ENCODE measurements around the gene MCC.

MCC gene

DNA sequence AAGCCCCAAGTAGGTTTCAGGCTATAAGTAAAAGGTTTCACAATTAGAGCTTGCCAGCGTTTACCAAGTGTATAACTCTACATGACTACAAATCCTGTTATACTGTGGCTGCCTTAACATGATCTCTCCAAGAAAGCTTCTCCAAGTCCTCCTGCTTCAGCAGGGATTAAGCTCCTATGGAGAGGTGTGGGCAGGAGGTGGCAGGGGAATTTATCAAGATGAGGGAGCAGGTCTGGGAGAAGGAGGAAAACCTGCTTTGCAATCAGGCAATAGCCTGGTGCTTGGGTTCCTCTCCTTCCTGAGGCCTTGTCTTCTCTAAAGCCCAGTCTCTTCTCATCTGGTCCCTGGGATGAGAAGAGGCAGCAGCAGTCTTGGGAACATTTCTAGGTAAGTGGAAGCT is 188.7 kb downstream of the MCC start:
- DNase-seq: no peak

DNA sequence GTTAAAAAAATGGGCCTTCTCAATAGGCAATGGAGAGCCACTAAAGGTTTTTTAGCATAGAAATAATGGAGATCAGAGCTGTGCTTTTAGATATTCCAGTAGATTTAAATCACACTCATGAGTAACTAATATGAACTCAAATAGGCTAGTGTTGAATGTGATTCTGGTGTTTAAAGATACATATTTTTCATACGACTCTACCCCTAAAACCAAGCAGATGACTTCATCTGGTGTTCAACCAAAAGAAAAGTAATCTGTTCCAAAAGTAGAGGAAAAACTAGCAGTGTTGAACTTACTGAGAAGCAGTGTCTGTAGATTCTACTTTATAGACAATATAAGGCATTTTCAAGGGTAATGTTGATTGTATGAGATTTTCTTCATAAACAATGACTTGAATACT is 191.6 kb downstream of the MCC start:
- DNase-seq: no peak

DNA sequence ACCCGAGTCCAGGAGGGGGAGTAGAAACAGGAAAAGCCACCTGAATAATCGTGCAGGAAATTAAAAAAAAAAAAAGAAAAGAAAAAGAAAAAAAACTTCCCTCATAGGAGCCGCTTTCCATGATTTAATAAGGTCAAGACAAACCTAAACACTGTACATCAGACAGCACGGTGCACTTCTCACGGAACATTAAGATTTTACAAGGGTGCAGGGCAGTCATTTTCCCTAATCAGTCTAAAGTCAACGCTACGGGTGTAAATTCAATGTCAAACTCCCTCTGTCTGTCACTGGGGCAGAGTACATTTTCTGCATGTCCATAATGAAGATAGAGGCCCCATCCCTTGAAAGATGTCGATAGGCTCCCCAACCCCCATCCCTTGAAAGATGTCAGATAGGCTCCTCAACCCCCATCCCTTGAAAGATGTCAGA is 193.1 kb downstream of the MCC start:
- no peak for DNase-seq

DNA sequence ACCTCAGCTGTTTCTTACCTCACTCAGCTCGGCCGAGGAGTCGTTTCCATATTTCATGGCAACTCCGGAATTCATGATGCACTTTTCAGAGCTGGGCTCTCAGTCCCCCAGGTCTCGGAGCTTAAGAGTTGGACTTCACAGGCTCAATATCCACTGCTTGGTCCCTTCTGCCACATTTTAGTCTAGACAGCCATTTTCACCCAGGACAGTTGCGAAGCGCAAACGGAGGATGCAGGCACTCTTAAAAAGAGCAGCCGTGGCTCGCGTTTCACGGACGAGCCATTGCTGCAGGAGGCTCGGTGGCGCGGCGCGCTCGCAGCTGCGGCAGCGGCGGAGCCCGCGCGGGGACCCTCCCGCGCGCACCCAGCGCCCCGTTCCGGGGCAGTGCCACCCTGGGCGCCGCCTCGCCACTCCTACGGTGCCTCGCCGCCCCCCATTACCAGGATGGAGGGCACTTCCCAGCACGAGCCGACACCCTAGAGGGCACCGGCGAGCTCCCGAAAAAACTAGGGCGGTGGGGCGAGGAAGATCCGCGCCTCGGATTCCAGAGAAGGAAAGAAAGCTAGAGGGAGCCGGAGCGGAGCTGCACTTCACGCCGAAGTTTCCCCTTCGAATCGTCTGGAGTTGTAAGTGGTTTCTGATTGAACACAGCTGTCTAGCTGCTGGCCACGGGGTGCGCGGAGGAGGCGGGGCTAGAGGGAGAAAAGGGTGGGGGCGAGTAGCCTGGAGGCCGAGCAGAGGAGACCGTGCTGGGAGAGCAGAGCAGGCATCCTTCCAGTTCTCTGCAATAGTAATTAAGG is 193.7 kb downstream of the MCC start:
- peak; percentile 5 for DNase-seq

DNA sequence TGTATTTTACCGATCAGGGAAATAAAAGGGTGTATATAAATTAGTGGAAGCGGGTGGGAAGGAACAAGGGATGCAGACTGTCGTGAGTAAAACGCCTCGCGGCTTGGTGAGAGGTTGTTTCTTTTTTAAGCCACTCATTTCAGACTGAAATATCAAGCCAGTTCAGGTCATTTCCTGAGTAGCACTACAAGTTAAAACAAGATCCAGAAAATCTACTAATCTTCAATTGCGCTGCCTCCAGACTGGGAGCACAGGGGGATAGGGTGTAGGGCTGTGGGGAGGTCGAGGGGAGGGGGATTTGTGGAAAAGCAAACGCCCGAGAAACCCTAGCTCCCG is 194.3 kb downstream of the MCC start:
- DNase-seq: no peak

DNA sequence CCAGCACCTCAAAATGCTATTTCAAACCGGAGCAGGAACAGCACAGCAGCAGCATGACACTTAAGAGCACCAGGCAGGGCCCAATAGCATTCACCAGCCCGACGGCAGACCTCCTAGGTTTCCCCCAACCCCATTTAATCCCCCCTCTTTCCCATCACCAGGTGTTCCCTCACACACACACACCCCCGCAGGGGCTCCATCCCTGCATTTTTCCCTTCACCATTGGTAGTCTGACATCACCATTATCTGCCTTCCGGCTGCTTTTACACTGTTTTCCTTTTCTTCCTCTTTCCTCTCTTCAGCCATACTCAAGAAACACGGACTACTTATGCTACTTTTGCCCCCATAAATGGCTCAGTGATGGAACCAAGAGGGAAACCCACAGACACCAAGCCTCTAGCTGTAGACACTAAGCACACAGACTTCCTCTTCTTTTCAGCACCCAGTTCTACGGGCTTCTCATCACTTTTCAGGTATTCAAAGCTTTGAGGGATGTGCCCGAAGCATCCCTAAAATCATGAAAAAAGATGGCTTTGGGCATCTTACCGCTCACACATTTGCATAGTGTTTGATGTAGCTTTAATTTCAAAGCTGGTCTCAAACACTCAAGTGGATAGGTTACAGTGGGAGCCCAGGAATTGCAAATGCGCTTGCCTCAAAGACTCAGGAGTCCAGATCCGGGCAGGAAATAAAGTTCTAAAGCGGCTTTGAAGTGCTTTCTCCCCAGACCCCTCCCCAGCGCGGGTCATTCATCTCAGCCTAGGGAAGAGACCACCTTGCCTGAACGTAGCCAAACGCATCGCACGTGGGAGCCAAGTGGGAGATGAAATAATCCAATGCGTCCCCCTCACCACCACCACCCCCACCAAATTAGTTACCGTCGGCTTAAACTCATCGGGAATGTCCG is 194.9 kb downstream of the MCC start:
- no peak for DNase-seq

DNA sequence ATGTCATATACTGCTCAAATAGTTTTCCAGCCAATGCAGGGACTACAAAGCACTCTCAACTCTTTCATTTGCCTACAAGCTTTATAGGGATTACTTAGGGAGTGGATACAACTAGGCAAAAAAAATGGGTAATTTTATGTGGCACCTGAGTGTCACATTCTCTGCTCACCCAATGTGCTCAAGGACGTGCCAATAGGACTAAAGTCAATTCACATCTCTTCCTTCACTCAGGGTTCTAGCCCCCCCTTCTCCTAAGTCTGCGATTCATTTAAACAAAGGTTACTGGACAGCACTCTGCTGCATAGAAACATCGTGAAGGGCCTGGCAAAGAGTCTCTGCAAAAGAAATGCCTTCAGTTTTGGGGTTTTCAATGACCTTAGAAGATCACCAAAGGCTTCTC is 195.8 kb downstream of the MCC start:
- no peak for DNase-seq

DNA sequence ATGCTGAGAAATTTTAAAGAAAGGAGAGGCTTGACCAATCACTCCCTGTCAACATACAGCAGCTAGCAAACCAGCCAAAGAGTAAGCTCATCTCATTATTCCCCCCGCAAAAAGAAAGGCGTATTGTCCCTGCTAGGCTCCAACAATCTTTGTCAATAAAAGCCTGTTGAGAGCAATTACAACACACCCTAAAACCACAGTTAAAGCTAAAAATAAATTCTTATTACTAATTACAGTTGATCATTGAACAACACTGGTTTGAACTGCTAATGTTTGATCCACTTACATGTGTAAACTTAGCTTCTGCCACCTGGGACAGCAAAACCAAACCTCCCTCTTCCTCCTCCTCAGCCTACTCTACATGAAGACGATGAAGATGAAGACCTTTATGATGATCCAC is 204.7 kb downstream of the MCC start:
- DNase-seq: no peak

DNA sequence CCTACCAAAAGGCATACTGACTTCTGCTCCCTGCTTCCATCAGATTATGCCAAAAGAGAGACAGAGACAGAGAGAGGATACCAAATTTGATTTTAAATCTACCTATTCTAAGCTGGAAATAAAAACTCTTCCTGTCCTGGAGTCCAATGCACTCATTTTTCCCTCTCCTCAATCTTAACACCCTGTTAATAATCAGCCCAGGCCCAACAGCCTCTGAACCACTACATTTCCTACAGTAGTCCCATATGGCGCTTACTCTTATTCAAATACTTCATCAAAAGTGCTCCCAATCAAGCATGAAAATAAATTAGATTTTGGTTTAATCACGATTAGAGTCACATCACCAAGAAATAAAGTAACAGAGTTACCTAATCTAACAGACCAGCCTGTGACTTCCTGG is 205.8 kb downstream of the MCC start:
- DNase-seq: no peak

DNA sequence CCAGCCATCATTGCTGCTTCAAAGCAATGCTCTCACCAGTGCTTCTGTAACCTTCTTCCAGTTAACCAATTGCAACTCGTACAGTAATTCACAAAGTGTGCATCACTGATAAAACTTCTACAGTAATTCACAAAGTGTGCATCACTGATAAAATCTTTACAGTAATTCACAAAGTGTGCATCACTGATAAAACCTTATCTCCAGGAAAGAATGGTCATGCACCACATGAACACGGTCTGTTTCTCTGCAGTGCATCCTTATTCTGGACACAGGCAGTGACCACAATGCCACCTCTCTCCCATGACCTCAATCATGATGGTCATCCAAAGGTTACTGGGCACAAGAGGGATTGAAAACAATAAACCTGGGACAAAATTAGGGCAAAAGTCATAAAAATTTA is 207.1 kb downstream of the MCC start:
- DNase-seq: no peak

DNA sequence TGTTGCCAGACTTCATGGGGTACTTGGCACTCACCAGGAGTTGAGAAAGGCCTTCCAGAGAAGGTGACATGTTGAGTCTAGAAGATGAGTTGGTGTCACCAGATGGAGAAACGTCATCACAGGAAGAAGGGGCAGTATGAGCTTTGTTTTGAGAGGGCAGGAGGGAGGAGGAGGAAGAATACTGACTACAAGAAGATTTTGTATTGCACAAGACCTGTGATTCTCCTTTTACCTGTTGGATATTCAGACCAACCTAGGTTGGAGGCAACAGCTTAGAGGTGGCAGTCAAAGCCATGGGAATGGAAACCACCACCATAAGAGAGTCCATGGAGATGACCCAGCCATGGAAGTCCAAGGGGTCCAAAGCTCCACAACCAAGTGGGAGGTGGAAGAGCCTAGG is 207.7 kb downstream of the MCC start:
- DNase-seq: no peak

DNA sequence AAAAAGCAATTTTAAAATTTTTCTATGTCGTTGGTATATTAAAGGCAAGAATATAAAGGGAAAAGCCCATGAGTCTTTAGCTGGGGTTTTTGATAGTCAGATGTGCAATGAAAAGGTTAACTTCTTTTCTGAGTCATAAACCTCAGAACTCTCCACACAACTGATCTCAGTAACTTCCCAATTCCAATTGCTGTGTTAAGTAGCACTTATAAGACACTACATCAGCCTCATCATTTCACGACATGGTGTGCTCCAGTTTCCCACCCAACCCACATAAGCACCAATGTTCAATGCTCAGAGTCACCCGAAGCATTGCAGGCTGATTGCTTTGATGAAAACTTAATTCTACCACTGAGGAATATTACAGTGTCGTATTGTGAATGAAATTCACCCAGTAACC is 209.3 kb downstream of the MCC start:
- DNase-seq: no peak

DNA sequence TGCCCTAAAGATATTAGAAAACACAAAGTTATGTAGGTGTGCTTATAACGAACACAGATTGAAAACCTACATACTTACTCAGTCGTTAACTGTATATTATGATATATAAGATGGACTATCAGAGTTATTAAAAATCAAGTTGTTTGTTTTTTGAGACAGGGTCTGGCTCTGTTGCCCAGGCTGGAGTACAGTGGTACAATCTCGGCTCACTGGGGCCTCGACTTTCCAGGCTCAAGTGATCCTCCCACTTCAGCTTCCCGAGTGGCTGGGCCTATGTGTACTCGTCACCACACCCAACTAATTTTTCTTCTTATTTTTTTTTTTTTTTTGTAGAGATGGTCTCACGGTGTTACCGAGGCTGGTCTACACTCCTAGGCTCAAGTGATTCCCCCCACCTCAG is 211.8 kb downstream of the MCC start:
- DNase-seq: no peak

DNA sequence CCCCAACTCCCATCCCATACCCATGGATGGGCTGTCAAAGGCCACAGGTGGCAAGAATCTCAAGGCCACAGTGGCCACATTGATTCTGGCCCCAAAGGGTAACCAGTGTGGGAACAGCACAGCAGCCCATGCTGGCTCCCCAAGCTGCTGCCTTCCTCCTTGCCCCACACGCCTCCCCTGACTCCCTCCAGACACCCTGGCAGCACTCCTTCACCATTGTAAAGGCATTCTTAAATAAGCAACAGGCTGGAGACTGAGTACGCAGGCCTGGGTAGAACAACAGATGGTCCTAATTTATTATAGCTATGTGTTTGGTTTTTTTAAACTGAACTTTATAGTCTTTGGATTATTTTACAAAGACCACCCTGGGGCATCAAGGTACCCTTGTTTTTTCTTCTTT is 212.3 kb downstream of the MCC start:
- DNase-seq: no peak

DNA sequence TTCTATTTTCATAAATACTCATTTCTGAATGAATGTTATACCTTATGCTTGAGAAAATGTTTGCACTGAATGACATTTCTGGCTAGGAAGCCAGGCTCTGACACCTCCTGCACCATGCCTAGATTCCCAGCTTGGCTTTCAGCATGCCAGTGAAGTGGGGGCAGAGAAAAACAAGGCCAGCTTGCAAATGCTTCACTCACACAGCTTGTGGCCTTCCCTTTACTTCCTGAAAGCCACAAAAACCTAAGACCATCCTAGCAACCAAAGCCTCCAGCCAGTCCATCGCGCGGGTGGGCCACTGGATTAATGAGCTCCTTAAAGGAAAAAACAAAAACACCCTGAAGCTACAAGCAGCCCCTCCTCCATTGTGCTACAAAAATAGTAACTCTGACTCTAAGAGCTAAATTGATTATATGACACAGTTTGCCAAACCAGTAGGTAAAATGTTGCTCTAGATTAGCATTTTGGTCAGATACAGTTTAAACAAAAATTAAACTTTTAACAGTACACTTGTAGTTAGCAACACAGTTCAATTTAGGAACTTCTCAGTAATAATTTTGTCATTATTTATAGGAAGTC is 213.3 kb downstream of the MCC start:
- DNase-seq: no peak

DNA sequence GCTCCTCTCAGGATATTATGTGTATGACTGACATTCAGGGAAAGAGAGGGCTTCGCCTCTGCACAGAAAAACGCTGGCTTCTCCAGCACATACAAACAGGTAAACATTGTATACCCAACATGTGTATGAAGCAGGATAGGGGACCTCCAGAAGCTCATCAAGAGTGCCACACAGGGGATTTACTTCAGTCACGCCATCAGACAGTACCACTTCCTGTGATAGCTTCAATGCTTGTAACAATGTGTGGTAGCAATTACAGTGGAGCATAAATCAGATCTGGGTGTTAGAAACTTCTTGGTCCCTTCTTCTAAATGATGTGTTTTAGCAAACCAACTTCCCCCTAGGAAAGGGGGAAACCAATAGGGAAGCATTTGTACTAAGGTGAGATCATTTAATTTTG is 214.3 kb downstream of the MCC start:
- no peak for DNase-seq

DNA sequence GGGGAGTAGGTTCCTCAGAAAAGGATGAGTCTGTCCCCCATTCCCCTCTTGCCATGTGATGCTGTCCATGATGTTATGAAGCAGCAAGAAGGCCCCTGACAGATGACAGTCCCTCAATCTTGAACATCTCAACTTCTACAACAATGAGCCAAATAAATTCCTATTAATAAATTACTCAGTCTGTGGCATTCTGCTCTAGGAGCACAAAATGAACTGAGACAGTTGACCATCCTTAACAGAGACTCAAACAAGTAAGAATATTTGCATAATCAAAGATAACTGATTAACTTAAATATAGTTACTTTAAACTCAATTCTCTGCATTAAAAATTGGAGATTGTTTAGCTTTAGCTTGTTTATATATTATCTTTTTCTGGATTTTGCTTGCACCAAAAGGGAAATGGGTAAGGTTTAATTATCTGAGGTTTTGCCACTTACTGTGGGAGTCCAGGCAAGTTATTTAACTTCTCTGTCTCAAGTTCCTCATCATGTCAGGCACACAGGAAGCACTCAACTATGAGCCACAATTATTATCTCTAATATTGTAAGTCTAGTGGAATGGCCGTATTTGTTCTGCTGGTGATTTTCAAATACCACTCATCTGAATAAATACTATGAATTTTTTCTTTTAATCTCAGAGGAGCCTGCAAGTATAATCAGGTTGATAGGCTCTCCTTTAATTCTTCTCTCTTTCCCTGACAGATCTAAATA is 216.4 kb downstream of the MCC start:
- DNase-seq: no peak

DNA sequence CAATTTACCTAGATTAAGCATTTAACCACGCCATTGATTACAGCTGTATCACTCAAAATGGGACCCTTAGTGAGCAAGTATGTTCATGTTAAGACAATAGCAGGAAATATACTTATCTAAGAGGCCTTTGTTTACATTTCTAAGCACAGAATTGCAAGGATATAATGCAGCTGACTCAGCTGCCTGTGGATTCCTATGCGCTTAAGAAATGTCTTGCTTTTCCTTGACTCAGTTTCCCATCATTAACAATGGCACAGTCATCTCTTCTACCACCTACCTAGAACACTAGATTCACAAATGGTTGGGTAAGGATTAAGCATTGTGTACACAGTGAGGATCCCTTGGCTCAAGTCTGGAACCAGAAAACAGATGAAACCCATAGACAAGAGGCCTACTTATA is 217.2 kb downstream of the MCC start:
- no peak for DNase-seq

DNA sequence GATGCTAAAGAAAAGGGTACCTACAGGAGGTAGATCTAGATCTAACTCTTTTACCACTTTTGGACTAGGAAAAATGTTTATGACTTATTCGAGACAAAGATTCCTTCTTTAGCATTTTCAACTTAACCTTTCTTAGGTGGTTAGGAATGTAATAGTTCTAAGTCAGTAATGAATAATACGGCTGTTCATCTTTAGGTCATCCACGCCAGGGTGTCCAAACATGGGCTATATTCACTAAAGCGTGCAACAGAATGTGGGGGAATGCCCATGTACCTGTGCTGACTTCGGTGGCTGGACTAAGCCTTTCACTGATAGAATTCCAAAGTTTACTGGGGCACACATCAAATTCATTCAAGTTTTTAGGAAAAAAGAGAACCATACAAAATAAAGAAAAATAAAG is 218.2 kb downstream of the MCC start:
- no peak for DNase-seq

DNA sequence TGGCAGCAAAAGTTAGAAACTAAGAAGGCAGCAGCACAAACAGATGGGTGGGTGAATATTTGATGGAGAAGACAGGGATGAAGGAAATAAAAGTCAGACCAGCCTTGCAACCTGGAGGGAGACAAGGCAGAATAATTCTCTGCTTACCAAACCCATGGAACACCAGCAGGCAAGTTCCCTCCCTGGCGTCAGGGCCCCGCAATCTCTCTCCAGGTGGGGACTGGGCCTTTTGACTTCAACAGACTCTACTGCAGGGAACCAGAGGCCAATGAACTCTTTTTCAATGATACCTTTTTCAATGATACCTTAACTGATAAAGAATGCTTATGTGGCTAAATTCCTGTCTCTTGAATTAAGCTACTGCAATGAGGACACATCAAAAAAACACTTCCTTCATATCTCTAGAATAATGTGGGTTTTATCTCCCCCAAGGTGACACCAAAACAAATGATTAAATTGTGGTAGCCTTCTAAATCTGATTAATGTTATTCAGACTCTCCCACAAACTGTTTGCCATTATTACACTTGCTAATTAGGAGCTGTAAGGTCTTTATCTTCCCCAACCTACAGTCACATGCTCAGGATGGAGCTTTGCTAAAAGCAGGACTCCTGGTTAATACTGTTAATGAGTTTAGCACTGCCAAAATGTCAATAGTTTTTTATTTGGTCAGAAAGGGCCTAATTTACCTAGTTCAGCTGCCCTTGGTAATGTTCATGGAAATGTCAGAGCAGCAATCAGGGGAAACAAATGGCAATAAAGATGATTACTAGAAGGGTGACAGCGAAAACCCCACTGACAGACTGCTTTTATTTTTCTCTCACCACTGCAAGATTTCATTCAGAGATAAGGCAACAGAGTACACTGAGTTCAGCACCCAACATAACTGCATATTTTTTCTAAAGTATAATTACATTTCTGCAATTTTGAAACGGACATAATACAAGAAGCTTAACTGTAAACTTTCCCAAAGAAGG is 218.9 kb downstream of the MCC start:
- DNase-seq: no peak

DNA sequence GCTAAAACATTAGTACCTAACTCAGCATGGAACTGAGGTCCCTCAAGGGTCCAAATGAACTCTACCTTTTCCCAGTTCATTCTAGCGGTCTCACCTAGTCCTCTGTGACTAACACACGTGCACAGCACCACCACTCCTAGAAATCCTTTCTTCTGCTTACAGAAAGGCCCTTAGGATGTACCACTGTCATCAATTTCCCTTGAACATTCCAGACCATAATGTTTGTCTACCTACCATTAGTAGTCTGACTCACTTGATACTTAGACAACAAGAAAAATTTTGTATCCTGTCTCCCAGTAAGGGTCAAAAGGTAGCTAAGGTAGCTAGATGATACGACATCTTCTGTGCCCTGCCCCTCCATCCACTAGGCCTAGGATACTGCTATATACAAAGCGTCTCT is 220.0 kb downstream of the MCC start:
- DNase-seq: no peak

DNA sequence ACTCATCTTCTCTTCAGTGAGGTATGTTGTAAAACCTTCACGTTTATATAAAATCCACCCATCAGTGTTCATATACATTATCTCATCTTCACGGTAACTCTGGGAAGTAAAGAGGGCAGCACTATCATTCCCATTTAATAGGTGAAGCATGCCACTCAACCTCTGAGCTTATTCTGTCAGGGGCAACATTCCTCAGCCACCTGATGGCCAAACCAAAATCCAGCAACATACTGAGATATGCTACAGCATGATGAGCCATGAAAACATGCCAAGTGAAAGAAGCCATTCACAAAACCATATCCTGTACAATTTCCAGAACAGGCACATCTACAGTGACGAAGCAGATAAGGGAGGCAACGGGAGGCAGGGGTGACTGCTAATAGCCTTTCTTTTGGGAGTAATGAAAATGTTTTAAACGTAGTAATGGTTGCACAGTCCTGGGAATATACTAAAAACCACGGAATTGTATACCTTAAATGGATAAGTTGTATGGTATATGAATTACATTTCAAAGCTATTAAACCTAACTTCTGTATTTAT is 220.8 kb downstream of the MCC start:
- no peak for DNase-seq
